Renal cortical epithelial cell (primary cell): ENCODE data around the gene LMF1. TPM values are rescaled to one million over a fixed set of nuclear protein-coding genes. Genes with fewer than 3 reads are reported as not detected.

Source experiments
- DNase-seq: peaks from one replicate; pipeline ENCODE4 v3.0.0-alpha.2; 2011; ENCODE audit warnings: low read depth
- total RNA-seq: library from RNA; depleted of rRNA; stranded (reverse); fragments of >200 nt; gene quantifications from 2 replicates; pipeline ENCODE4 v1.2.3, GENCODE V29; 2014

The LMF1 gene
- total RNA-seq, result 12.7 and 27.6 TPM in 2 replicates

DNA sequence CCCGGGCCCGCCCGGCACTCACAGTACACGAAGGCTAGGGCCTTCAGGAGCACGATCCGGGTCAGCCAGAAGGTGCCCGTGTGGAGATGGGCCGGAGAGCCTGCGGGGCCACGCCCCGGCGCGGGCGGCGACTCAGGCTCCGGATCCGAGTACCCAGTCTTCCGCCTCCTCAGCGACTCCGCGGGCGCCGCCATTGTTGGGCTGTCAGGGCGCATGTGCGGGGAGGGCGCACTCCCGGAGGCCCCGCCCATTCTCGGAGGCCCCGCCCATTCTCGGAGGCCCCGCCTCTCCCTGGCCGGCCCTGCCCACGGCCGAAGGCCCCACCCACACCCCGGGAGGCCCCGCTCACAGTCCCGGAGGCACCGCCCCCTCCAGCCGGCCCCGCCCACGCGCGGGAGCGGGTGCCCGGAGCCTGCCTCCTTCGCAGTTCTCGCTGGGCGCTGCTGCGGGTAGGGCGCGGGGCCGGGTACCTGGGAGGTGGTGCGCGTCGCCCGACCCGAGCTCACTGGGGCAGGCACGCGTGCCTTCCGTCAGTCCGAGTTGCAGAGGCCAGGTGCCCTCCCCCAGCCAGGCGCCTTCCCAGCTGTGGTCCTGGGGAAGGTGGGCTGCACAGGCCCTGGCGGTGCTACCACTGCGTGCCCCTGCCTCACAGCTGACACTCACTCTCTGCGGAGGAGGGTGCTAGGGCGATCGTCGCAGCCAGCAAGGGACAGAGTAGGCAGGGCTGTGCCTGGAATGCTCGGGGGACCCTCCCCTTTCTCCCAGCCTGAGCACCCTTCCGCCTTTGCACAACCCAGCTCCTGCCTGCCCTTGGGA lies at the start of gene LMF1:
Gene LMF1 (minus strand): TSS at position 219 of the 816 bp plus-strand sequence. CDS start 4 bp downstream, at position 215.
- DNase-seq, result peak; percentile 55

DNA sequence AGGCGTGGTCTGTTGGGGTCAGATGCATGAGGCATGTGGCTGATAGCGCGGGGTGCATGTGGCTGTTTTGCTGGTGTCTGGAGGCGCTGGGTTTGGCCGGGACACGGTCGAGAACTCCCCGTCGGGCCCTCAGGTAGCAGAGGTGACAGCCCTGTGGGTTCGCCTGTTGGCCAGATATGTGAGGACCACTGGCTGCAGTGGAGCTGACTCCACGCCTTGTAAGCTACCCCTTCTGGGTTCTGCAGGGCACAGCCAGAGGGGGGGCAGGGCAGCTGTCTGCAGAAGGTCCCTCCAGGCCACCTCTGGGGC lies 49.3 kb upstream of the LMF1 start:
- DNase-seq, result no peak

DNA sequence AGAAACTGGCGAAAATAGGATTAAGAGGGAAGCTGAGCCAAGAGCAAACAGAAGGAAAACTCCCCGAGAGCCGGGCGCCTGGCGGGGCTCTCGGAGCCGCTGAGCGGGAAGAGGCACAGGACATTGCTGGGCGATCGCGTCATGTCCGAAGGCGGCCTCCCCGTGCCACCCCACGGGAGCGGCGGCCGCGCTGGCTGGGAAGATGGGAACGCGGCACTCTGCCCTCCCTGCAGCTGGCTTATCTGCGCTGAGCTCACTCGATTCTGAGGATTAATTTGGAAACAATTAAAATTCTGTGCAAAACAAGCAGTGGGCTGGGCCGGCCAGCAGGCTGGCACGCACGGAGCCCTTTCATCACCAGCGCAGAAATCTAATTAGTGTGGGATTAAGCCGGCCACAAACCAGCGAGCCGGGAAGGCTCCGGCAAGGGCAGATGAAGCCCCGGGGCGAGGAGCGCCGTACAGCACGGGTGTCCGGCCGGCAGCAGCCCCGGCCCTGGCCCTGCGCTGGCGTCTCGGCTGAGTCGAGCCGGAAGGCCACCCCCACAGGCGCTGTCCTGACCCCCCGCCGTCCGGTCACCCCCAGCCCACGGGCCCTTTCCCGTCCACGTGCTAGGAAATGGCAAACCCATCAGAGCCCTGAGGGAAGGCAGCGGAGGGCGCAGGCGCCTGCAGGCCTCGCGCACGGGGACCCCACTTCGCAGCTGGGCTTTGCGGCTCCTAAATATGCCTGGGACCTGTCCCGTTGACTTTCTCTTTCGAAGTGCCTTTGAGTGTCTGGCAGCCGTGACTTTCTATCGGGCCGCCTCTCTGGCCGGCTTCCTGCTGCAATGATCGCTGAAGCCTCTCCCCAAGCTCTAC lies 48.7 kb upstream of the LMF1 start:
- DNase-seq, result peak; percentile 5

DNA sequence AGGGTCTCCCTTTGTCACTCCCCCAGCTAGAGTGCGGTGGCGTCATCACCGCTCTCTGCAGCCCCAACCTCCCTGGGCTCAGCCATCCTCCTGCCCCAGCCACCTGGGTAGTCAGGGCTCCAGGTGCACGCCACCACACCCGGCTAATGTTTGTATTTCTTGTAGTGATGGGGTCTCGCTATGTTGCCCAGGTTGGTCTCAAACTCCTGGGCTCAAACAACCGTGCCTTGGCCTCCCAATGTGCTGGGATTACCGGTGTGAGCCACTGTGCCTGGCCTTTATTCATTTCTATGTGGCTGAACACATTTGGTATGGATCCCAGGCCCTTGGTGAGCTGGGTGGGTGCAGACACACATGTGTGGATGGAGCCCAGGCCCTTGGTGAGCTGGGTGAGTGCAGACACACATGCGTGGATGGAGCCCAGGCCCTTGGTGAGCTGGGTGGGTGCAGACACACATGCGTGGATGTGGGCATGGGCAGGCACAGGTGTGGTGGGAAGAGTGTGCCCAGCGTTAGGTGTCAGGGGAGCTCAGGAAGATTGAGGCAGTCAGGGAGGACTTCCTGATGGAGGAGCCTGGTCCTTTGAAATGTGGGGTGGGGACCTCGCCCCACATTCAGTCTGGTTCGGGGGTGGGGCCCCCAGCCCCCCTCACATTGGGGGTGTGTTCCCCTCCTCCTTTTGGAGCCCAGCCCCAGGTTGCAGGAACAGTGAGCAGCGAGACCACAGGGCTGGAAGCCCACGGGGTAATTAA lies 47.8 kb upstream of the LMF1 start:
- no peak for DNase-seq

DNA sequence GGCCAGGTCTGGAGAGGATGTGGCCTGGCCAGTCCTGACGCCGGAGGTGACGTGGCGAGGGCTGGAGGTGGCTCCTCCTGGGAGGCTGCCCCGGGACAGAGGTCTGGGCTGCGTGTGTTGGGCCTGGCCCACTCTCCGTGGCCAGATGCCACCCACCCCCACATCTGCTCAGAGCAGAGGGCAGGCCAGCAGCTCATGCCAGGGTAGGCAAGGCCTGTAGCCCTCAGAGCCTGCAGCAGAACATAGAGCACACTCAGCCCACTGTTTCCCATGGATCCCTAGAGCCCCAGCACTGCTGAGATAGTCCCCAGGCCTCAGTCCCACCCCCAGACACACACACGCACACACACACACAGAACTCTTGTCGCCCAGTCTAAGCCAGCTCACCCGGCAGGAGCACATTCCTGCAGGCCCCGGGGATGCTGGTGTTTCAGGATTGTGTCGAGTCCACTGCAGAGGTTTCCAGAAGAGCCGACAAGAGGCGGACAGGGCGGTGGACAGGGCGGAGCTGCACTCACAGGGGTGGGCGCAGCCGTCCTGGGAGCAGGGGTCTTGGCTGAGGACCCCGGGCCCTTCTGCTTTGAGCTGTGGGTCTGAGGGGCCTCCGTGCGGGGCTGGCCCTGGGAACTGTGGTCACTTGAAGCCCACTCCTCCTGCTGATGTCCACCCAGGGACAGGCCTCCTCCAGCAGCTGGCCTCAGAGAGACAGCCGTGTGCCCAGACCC lies 44.1 kb upstream of the LMF1 start:
- DNase-seq, result no peak

DNA sequence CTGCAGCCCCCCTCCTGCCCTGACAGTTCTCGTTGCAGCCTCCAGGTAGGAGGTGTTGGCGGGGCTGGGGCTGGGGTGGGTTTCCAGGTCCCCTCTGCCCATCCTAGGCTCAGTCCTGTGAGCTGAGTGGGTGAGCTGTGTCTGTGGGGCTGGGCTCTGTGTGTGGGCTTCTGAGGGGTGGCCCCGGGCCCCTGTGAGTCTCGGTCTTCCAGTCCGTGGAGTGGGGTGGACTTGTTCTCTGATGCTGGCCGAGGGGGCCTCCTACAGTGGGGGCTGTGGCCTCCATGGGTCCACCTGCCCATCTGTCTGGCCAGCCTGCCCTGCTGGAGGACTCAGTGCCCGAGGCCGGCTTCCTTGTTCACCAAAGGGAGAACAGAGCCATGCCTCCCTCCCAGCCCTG lies 43.4 kb upstream of the LMF1 start:
- no peak for DNase-seq

DNA sequence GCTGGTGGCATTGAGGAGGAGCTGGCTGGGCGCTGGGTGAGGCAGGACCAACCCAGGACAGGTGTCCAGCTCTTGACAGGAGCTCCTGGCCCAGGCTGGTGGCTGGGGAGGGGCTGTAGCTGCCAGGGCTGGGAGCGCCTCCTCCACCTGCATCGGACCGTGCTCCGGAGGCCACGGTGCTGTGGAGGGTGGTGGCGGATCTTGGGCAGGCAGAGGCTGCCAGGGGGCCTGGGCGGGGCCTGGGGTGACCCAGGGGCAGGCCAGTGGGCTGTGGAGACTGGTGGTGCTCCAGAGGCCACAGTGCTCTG lies 42.8 kb upstream of the LMF1 start:
- no peak for DNase-seq

DNA sequence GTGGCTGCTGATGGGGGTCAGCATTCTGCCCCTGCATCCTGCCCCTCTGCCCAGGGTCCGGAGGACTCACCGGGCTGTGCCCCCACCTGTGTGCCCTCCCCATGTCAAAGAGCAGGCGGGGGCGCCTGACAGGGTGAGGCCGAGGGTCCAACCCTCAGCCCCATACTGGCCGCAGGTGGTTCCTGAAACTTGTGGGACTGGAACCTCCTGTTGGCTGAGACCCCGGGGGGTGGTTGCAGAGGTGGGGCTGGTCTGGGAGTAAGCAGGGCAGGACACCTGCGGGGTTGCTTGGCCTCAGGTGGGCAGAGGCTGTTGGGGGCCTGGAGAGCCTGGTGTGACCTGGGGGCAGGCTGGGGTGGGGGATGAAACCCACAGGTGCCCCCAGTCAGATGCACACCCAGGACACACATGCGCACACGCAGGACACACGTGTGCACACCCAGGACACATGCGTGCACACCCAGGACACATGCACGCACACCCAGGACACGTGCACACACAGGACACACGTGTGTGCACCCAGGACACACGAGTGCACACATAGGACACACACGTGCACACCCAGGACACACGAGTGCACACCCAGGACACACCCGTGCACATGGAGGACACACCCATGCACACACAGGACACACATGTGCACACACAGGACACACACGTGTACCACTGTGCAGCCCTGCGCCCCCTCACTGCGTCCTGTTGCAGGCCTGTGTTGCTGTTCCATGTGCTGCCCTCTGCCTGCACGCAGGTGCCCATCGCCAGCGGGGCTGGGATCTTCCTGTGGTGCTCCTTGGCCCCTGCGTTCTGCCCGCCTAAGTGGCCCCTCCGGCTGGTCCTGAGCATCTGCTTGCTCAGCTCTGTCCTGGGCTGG lies 42.2 kb upstream of the LMF1 start:
- no peak for DNase-seq

DNA sequence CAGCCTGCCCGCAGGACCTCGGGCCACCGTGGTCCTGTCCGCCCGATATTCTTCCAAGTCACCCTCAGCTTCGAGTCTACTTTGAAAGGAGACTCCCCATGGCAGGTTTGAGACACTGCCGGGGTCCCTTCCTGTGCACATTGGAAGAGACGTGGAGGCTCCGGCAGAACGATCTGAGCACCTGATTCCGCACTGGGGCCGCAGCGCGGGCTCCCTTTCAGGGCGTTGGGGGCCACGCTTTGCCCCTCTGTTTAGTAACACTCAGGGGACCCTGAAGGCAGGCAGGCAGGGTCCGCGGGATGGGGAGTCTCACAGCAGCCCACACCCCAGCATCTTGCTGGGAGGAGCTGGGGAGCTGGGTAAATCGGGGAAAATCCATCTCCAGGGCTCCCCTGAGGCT lies 41.4 kb upstream of the LMF1 start:
- DNase-seq, result no peak

DNA sequence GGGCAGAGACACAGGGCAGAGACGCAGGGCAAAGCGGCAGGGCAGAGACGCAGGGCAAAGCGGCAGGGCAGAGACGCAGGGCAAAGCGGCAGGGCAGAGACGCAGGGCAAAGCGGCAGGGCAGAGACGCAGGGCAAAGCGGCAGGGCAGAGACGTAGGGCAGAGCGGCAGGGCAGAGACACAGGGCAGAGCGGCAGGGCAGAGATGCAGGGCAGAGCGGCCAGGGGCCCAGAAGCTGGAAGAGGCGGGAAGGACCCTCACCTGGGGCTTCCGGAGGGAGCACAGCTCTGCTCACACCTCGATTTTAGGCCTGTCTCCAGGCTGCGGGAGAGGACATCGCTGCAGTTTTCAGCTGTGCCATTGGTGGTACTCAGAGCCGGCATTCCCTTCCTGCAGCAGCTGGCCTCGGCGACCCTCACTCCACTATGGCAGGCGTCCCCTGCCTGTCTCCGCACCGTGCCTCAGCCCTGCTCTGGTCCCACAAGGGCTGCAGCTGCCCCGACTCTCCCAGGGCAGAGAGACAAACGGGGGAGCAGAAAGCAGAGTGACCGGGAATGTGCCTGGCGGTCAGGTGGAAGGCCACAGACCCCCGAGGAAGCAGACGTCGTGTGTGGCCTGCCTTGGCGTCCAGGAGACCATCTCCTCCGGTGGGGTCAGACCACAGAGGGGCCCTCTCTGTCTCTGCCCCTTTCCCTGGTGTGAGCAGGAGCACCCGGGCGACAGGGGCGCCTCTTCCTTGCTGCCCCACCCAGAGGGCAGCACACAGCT lies 40.7 kb upstream of the LMF1 start:
- no peak for DNase-seq

DNA sequence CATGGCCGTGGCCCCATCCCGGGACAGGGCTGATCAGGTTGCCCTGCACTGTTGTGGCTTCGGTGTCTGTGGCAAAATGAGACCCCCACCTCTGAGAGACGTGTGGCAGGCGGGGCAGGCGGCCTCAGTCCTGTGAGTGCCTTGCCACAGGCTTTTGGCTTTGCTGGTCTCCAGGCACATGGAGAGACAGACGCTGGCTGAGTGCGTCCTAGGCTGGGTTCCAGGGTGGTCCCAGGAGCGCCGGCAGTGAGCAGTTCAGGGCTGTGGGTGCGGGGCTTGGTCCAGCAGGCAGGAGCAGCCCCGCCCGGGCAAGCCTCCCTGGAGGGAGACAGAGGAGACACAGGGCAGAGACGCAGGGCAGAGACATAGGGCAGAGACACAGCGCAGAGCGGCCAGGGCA lies 40.0 kb upstream of the LMF1 start:
- DNase-seq, result no peak

DNA sequence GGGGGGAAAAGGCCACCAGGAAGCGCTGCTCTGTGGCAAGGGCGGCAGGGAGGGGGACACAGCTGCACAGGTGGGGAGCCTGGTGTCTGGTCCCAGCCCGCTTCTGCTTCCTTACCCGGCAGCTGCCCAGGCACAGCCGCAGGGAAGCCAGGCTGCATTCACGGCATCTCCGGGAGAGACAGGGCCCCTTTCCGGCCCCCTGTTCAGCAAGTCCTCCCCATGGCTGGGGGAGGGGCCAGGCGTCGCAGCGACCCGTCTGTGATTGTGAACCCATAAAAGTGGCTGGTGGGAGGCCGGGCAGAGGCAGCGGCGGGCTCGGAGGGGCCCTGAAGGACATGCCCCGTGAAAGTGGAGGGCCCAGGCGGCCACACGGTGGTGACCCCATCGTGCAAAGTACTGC lies 39.5 kb upstream of the LMF1 start:
- no peak for DNase-seq

DNA sequence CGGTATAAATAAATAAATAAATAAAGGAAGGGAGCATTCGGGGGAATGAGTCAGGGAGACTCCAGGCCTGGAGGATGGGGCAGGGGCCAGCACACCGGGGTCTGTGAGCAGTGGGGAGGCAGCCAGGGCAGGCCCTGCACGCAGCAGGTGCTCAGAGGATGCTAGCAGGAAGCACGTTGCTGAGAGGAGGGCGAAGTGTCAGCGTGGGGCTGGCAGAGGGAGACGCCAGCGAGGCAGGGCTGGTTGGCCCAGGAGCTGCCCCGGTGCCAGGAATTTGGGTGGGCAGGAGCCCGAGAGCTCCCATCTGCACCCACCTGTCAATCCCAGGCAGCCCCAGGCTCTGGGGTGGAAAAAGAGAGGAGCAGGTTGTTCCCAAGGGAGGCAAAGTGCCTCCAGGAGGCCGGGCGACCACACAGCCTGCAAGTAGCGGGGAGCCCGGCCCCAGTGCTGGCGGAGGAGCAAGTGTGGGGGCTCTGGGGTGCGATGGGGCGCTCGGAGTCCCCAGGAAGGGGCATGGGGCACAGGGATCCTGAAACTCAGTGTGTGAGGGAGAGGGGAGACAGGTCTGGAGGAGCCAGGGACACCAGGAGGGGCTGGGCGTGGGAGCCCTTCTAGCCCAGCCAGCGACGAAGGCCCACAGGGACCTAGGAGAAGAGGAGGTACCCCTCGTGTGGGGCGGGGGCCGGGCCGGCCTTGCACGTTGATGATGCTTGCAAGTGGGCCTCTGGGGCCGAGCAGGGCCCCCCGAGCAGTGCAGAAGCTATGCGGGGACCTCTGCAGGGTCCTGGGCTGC lies 38.8 kb upstream of the LMF1 start:
- DNase-seq, result no peak

DNA sequence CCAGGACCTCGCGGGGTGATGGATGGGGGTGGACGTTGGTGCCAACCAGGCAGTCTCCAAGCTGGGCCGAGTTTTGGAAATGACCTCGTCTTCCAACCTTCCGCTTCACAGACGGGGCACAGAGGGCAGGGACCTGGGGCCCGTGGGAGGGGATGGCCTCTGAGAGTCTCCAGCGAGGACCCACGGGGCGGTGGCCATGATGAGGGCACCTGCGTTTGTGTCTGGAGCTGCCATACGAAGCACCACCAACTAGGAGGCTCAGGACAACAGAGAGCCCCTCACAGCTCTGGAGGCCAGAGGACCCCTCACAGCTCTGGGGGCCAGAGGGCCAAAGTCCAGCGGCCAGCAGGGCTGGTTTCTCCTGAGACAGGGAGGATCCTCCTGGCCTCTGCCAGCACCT lies 37.3 kb upstream of the LMF1 start:
- no peak for DNase-seq

DNA sequence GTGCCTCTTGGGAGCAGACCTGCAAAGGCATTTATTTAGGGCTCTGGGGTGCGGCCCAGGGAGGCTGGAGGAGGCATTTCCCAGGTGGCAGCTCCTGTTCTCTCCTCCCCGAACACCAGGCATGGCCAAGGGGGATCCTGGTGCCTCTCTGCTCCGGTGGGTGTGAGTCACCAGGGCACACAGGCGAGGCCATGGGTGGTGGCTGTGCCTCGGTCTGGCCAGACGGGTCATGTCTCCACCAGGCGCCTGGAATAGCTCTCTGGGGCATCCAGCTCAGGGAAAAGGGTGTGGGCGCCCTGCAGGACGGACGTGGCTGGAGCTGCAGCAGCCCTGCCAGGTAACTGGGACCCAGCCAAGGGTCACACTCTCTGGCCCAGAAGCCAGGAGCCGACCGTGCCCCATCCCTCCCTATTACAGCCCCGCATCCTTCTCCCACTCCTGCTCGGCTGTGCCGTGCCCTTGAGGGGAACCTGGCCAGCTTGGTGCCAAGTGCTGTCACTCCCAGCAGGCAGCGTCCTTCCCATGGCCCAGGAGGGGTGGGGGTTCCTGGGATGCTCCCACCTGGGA lies 36.6 kb upstream of the LMF1 start:
- no peak for DNase-seq

DNA sequence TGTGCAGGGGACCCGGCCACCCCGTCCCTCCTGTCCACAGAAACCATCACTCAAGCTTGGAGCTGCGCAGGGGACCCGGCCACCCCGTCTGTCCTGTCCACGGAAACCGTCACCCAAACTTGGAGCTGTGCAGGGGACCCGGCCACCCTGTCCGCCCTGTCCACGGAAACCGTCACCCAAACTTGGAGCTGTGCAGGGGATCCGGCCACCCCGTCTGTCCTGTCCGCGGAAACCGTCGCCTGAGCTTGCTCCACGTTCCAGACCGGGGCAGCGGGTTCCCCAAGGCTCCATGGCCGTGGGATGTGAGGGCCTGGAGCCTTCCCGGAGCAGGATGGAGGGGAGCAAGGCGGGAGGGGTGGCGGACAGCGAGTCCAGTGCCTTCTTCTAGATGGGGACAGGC lies 36.0 kb upstream of the LMF1 start:
- no peak for DNase-seq

DNA sequence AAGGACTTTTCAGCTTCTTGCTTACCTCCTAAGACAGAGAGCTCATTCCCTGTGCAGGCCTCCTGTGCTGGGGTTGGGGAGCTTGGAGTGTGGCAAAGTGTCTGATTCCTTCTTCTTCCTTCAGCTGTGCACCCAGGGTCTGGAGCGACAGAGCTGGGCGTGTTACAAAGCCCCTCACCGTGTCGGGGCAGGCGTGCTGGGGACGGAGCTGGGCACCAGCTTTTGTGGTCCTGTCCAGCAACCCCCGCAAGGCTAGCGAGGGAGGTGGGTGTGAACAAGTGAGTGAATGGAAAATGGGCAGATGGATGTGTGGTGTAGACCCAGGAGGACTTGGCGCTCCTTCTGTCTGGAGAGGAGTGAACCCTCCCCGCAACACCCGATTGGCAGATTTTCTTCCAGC lies 34.5 kb upstream of the LMF1 start:
- no peak for DNase-seq

DNA sequence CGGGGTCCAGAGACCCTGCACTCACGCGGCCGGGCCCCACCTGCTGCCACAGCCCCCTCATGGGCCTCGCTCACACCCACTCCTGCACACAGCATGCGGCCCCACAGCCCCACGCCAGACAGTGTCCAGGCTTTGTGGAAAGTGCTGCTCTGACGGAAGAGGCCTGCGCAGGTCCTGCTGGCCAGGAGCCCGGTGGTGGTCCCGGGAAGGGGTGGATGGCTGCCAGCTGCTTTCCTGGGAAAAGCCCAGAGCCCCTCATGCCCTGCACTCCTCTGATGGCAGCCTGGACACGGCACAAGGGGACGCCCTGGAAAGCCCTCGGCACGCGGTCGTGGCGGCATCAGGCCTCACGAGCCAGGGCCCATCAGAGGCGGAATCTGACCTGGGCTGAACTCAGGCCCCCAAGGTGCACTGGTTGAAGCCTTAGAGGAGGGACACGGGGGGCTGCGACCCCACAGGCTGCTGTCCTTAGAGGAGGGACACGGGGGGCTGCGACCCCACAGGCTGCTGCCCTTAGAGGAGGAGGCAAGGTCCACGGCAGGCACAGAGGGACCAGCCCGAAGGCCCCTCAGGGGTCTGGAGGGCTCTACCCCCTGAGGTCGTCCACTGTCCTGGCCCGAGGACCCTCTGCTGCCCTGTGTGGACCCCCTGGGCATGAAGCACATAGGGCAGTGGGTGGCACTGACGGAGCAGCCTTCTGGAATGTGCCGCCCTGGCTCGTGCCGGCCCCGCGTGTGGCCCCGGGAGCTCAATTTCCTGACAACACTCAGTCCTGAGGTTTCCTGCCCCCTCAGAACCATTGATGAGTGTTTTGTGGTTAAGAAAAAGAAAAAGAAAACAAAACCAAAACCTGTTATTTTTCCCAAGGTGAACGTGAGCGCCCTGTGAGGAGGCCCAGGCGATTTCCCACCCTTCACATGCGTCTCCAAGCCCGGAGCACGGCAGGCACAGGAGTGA lies 32.9 kb upstream of the LMF1 start:
- peak; percentile 53 for DNase-seq
